Measurements from ENCODE around the gene OSBP2.
"Not testable (repeated sequence)": the region's sequence is repeated elsewhere in the genome, so short reads cannot be mapped to it uniquely, and the experiment has no call there.

OSBP2 gene

DNA sequence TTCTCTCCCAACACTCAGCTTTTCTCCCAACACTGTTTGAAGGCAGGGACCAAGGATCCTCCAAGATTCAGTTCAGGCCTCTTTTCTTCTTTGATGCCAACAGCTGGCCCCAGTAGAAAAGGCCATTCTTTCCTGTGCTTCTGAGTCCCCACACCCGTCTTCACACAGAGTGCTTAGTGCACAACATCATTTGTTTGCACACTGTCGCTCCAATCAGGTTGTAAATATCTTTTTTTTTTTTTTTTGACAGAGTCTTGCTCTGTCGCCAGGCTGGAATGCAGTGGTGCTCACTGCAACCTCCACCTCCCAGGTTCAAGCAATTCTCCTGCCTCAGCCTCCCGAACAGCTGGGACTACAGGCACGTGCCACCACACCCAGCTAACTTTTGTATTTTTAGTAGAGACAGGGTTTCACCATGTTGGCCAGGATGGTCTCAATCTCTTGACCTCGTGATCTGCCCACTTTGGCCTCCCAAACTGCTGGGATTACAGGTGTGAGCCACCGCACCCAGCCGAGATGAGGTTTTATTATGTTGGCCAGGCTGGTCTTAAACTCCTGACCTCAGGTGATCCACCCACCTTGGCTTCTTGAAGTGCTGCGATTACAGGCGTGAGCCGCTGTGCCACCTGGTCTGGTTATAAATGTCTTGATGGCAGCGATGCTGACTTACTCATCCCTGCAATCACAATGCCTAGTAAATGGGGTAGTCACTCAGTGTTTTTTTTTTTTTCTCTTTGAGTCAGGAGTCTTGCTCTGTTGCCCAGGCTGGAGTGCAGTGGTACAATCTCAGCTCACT is 14.6 kb upstream of the OSBP2 start:
- DNase-seq = not testable (repeated sequence)

DNA sequence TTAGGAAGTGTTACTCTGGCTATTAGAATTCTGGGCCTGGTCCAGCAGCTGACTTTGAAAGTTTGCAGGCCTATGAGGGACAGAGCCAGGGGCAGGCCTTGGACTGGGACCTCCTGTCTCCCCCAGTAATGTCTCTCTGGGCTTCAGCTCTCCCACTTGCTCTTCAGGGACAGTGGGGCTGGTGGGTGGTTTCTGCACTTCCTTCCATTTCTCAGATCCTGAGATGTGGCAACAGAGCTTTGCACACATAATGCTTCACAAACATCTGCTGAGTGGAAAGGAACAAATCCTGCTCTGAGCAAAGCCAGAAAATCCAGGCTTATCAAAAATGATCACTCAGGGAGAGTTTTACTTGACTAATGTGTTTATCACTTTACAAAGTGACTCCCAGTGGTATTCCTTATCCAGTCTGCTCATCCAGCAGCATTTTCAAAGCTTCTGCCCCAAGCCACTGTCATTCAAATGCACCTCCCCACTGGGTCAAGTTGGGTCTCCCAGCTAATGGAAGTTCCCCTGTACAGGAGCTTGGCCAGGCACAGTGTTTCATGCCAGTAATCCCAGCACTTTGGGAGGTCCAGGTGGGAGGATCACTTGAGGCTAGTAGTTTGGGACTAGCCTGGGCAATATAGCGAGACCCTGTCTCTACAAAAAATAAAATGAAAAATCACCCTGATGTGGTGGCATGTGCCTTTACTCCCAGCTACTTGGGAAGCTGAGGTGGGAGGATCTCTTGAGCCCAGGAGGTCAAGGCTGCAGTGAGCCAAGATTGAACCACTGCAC is 13.5 kb upstream of the OSBP2 start:
- DNase-seq = no peak

DNA sequence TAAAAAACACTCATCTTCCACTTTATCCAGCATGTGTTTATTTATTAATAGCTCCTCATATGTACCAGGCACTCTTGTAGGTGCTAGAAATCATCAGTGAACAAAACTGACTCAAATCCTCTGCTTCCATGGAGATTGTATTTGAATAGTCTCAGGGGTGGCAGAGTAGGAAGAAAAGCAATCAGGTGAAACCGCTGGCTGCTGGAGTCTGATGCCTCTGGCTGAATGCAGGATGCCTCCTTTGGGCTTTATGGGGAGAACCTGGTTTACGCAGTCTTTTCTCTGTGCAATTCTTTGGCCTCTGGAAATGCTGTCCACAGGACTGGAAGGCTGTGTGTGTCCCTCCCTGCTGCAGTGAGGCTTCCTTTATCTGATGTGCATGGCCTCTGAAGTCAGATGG is 12.8 kb upstream of the OSBP2 start:
- no peak for DNase-seq

- DNase-seq = no peak
These were observed 9.5 kb upstream of the OSBP2 start for GRCh38 chr22:30685178-30685577.

- DNase-seq = no peak
These were observed 7.3 kb upstream of the OSBP2 start for GRCh38 chr22:30687358-30687757.

DNA sequence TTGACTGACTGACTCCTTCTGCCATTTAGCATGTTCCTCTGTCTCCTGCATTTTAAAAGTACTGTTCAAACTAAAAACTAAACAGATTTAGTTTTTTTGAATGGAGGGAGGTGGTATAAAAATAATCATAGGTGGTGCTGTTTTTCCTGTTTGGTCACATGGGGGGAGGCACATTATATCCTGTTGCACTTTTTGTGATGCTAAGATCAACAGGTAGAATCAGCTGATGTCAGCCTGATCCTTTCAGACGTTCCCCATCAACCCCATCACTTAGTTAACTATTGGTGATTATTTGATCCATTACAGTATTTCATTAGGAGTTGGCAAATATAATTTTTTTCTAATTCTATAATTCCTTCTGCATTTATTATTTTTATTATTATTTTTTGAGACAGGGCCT is 5.1 kb upstream of the OSBP2 start:
- no peak for DNase-seq

- DNase-seq = no peak
These were observed 3.5 kb upstream of the OSBP2 start for GRCh38 chr22:30691204-30691603.

- peak; percentile 81 for DNase-seq
These were observed 469 bp upstream of the OSBP2 start for GRCh38 chr22:30694171-30694639.

DNA sequence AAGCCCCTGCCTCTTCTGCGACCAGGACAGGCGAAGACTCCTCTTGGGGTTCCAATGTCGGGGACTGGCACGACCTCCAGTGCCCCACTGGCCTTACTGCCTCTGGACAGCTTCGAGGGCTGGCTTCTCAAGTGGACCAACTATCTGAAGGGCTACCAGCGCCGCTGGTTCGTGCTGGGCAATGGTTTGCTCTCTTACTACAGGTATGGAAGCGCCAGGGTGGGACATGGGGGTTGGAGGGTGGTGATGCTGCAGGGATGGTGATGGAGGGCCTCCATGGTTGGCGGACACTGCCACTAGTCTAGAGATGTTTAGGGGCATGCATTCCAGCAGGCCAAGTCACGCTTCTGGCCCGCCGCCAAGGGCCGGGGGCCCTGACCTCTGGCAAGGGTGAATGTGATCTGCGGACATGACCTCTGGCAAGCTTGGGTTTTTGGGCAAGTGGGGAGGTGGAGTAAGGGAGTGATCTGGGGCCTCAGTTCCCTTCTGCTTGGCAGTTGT is 727 bp downstream of the OSBP2 start:
- no peak for DNase-seq

GRCh38 chr22:30695871-30696655 is 1.4 kb downstream of the OSBP2 start:
- DNase-seq = no peak

GRCh38 chr22:30697975-30698374 is 3.3 kb downstream of the OSBP2 start:
- DNase-seq = no peak

- DNase-seq = no peak
These were observed 7.2 kb downstream of the OSBP2 start for GRCh38 chr22:30701872-30702271.

DNA sequence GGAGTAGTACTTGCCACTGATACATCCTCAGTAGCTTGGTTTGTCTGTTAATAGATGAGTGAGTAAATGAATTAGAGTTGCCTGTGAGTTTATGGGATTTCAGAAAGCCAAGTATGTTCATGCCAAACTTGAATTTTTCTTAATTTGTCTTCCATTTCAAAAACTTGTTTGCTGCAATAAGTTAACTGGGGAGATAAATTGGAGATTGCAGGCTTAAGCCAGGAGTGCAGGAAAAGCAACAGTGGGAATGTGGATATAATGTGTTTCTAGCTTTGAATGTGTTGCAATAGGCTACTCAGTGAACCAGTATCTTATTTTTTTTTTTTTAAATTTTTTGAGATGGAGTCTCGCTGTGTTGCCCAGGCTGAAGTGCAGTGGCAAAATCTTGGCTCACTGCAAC is 8.2 kb downstream of the OSBP2 start:
- DNase-seq = no peak

GRCh38 chr22:30704978-30705377 is 10.3 kb downstream of the OSBP2 start:
- no peak for DNase-seq

- no peak for DNase-seq
These were observed 11.3 kb downstream of the OSBP2 start for GRCh38 chr22:30705710-30706651.

- not testable (repeated sequence) for DNase-seq
These were observed 15.3 kb downstream of the OSBP2 start for GRCh38 chr22:30709980-30710379.

- DNase-seq = no peak
These were observed 17.4 kb downstream of the OSBP2 start for GRCh38 chr22:30712094-30712493.

DNA sequence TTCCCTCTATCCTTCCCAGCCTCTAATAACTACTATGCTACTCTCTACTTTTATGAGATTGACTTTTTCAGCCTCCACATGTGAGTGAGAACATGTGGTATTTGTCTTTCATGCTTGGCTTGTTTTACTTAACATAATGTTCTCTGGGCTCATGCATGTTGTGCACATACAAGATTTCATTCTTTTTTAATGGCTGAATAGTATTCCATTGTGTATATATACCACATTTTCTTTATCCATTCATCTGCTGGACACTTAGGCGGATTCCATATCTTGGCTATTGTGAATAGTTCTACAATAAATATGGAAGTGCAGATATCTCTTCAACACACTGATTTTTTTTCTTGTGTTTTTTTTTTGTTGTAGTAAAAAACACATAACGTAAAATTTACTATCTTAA is 19.4 kb downstream of the OSBP2 start:
- no peak for DNase-seq

DNA sequence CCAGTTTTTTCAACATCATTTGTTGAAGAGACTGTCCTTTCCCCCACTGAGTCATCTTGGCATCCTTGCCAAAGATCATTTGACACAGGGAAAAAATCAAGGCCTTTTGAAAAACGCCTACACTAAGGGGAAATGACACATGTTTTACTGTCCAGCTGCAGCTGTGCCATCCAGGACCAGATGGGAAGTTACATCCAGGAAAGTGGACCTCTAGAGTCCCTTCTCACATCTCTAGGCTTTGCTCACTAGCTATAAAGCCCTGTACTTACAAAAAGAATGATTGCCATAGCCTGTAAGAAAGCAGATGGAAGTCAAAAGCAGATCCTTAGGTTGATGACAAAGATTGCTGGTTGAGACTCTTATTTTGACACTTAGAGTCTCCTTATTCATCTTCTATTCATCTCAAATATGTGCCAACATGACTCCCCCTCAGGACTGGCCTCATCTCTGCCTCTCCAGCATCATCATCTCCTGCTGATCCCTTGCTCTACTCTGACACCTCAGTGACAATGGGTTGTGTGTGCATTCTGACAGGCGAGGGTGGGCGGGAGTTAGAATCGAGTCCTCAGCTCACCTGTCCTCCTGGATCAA is 22.8 kb downstream of the OSBP2 start:
- DNase-seq = no peak

GRCh38 chr22:30717952-30718351 is 23.3 kb downstream of the OSBP2 start:
- no peak for DNase-seq

DNA sequence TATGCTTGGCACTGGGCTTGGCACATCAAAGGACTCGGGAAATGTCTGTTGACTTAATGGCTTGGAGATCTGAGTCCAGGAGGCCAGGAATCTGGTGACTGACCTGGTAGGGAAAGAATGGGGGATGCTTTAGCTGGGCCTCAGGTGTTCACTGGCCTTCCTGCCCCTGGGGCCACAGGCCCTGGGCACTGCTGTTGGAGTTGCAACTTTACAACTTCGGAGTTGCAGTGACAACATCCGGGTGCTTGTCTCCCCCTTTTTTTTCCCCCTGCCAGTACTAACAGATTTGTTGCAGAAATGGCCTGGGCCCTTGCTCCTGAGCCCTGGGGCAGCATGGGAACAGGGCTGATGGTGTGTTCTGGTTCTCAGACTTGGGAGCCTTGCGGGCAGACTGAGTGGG is 23.8 kb downstream of the OSBP2 start:
- DNase-seq = no peak

DNA sequence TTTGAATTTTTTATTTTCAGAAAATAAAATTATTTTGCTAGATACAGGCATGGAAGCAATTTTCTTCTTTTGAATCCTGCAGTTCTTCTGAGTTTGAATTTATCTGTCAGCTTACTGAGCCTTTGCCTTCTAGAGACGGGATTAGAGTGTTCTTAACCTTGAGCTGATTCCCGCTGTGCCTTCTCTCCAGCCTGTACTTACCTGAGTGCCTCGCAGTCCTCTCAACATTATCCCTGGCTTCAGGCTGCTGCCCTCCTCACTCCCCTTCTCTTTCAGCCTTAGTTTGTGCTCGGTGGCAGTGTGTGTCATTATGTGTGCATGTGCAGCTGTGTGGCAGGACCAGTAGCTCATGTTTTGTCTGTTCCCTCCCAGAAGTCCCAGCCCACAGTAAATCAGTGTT is 24.3 kb downstream of the OSBP2 start:
- DNase-seq = no peak
